ENCODE data around the gene EWSR1. TPM values are rescaled to one million over a fixed set of nuclear protein-coding genes. Genes with fewer than 3 reads are reported as not detected.
"Not testable (repeated sequence)": the region's sequence is repeated elsewhere in the genome, so short reads cannot be mapped to it uniquely, and the experiment has no call there.

Gene EWSR1, protein sequence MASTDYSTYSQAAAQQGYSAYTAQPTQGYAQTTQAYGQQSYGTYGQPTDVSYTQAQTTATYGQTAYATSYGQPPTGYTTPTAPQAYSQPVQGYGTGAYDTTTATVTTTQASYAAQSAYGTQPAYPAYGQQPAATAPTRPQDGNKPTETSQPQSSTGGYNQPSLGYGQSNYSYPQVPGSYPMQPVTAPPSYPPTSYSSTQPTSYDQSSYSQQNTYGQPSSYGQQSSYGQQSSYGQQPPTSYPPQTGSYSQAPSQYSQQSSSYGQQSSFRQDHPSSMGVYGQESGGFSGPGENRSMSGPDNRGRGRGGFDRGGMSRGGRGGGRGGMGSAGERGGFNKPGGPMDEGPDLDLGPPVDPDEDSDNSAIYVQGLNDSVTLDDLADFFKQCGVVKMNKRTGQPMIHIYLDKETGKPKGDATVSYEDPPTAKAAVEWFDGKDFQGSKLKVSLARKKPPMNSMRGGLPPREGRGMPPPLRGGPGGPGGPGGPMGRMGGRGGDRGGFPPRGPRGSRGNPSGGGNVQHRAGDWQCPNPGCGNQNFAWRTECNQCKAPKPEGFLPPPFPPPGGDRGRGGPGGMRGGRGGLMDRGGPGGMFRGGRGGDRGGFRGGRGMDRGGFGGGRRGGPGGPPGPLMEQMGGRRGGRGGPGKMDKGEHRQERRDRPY
- 139 and 148 TPM in 2 replicates for total RNA-seq

DNA sequence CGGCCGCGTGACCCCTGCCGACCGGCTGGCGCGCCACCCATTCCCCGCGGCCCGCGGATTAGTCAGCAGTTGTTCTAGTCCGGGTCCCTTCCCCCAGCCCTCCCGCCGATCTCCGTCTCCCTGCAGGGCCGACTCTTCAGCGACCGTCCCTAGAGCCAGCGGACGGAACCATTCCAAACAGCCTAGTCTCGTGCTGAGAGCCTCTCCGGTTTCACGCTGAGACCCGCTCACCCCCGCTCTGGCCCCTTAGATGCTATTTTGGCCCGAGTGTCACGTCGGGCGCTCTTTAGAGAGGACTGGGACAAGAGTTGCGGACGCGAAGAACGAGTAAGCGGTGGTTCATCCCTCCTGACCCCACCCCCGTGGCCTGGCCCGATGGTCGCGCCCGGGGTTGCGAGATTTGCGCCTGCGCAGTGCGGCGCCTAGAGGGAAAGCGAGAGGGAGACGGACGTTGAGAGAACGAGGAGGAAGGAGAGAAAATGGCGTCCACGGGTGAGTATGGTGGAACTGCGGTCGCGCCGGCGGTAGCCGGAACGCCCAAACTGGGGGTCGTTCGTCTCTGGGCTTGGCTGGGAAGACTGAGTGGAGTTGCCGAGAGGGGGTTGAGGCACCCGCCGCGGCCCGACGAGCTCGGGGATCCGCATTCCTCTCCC lies at the start of gene EWSR1, which contains the start of gene RHBDD3:
Gene EWSR1 (plus strand): TSS at position 411 of the 653 bp plus-strand sequence. CDS start 69 bp downstream, at position 480.
Gene RHBDD3 (minus strand): TSS at position 124 of the 653 bp plus-strand sequence. CDS start 2,355 bp downstream, outside the sequence.
- Histone ChIP-seq H4K20me1 (ENCODE audit: insufficient read depth, low read length) (peaks cover 46% of the 10 kb centered on the region), H3K4me1 (ENCODE audit: insufficient read depth, low read length) (peaks cover 48% of the 10 kb centered on the region), H2AFZ (ENCODE audit: low read length) (peak within 1 kb of the TSS; percentile 99), H3K4me3 (ENCODE audit: insufficient read depth, low read length) (peak within 1 kb of the TSS; percentile 98), H3K27me3 (ENCODE audit: insufficient read depth, low read length) (no peaks in the 10 kb centered on the region), H3K27ac (ENCODE audit: low read depth, low read length) (peak within 1 kb of the TSS; percentile 100), H3K36me3 (ENCODE audit: insufficient read depth, low read length) (peaks cover 42% of the 10 kb centered on the region), H3K79me2 (ENCODE audit: insufficient read depth, low read length) (peaks cover 74% of the 10 kb centered on the region), H3K9me3 (ENCODE audit: low read depth, low read length) (no peaks in the 10 kb centered on the region), H3K4me2 (ENCODE audit: insufficient read depth, low read length) (peak within 1 kb of the TSS; percentile 98)
- TF ChIP-seq, protein P1, sequence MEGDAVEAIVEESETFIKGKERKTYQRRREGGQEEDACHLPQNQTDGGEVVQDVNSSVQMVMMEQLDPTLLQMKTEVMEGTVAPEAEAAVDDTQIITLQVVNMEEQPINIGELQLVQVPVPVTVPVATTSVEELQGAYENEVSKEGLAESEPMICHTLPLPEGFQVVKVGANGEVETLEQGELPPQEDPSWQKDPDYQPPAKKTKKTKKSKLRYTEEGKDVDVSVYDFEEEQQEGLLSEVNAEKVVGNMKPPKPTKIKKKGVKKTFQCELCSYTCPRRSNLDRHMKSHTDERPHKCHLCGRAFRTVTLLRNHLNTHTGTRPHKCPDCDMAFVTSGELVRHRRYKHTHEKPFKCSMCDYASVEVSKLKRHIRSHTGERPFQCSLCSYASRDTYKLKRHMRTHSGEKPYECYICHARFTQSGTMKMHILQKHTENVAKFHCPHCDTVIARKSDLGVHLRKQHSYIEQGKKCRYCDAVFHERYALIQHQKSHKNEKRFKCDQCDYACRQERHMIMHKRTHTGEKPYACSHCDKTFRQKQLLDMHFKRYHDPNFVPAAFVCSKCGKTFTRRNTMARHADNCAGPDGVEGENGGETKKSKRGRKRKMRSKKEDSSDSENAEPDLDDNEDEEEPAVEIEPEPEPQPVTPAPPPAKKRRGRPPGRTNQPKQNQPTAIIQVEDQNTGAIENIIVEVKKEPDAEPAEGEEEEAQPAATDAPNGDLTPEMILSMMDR (IDR thresholded peaks at IDR 0.05; ENCODE audit: extremely low read depth, low read depth, low read length): no peak
- DNase-seq (ENCODE audit: insufficient read length, low spot score, missing footprints): peak; percentile 99

DNA sequence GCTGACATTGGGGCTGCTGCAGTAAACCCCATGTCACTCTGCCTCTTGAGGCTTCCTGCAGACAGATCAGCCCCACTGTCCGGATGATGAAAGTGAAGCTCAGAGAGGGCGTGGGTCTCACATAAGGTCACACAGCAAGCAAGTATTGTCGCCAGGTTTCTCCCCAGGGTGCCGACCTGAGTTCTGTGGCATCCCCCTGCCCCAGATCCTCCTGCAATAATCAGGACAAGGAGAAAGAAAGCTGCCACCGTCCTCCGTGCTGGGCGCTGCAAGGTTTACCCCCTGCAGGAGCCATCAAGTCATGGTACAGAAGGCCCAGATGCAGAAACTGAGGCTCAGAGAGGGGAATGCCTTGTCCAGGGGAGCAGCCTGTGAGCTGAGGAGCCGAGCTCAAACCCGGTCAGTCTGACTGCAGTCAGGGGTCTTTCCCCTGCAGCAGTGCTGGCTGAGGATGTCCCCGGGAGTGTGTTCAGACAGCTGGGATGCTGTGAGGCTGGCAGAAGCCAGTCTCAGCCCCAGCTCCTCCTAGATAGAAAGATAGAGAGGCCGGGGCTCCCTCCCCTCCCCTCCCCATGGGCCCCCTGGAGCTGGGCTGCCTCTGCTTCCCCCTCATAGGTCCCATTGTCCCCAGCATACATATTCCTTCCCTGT lies 49.2 kb upstream of the EWSR1 start:
- Histone ChIP-seq H3K27ac (ENCODE audit: low read depth, low read length) (no peak overlapping the region), H4K20me1 (ENCODE audit: insufficient read depth, low read length) (no peaks in the 10 kb centered on the region), H3K4me2 (ENCODE audit: insufficient read depth, low read length) (no peak overlapping the region), H3K27me3 (ENCODE audit: insufficient read depth, low read length) (peaks cover 13% of the 10 kb centered on the region), H3K79me2 (ENCODE audit: insufficient read depth, low read length) (no peaks in the 10 kb centered on the region), H3K4me3 (ENCODE audit: insufficient read depth, low read length) (no peak overlapping the region), H3K36me3 (ENCODE audit: insufficient read depth, low read length) (no peaks in the 10 kb centered on the region), H2AFZ (ENCODE audit: low read length) (no peak overlapping the region), H3K9me3 (ENCODE audit: low read depth, low read length) (no peaks in the 10 kb centered on the region), H3K4me1 (ENCODE audit: insufficient read depth, low read length) (no peaks in the 10 kb centered on the region)
- TF ChIP-seq, protein P1 (IDR thresholded peaks at IDR 0.05; ENCODE audit: extremely low read depth, low read depth, low read length): no peak
- DNase-seq (ENCODE audit: insufficient read length, low spot score, missing footprints): peak; percentile 61

DNA sequence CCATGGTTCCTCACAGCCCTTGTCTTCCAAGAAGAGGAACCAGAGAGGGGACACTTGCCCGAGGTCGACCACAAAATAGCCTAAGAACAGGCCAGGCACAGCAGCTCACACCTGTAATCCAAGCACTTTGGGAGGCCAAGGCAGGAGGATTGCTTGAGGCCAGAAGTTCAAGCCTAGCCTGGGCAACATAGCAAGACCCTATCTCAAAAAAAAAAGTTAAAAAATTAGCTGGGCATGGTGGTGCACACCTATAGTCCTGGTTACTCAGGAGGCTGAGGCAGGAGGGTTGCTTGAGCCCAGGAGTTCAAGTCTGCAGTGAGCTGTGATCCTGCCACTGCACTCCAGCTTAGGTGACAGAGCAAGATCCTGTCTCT lies 48.7 kb upstream of the EWSR1 start:
- H3K9me3 ChIP-seq (ENCODE audit: low read depth, low read length); H3K27ac ChIP-seq (ENCODE audit: low read depth, low read length); H3K36me3 ChIP-seq (ENCODE audit: insufficient read depth, low read length); DNase-seq (ENCODE audit: insufficient read length, low spot score, missing footprints); H3K4me1 ChIP-seq (ENCODE audit: insufficient read depth, low read length); H3K4me3 ChIP-seq (ENCODE audit: insufficient read depth, low read length); H3K4me2 ChIP-seq (ENCODE audit: insufficient read depth, low read length); H4K20me1 ChIP-seq (ENCODE audit: insufficient read depth, low read length); H2AFZ ChIP-seq (ENCODE audit: low read length); H3K79me2 ChIP-seq (ENCODE audit: insufficient read depth, low read length): not testable (repeated sequence)
- H3K27me3 ChIP-seq (ENCODE audit: insufficient read depth, low read length): peaks cover 18% of the 10 kb centered on the region

DNA sequence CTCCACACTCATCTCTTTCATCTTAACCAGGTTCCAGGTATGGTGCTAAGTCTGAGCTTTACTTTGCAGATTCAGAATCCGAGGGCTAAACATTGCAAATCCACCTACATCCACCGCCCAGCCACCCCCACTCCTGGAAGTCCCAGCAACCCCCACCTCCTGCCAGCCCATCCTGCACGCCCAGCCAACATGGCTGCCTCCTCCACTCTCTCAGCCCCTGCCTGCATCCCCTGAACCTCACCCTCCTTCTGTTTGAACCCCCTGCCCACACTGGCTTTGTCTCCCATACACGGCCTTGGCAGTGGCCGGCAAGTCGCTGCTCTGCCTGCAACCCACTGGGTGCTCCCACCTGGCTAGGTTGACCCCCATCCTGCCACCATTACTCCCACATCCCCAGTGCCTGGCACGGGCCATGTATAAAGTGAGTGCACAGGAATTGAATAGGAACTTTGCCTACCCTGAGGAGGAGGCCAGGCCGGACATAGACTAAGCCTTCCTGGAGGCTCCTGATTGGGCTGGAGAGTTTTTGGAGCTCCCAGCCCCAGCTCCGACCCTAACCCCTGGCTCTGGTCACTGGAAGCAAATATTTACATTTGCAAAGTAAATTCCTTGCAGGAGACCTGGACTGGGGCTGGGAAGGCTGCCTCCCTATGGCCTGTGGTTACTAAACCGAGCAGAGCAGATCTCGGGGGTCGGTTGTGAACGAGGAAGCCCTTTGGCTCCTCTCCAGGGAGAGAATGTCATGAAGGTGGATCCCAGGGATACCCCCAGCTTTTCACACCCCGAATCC lies 48.0 kb upstream of the EWSR1 start:
- Histone ChIP-seq H3K4me1 (ENCODE audit: insufficient read depth, low read length) (no peaks in the 10 kb centered on the region), H3K79me2 (ENCODE audit: insufficient read depth, low read length) (no peaks in the 10 kb centered on the region), H3K4me2 (ENCODE audit: insufficient read depth, low read length) (no peak overlapping the region), H3K27ac (ENCODE audit: low read depth, low read length) (no peak overlapping the region), H2AFZ (ENCODE audit: low read length) (no peak overlapping the region), H3K4me3 (ENCODE audit: insufficient read depth, low read length) (no peak overlapping the region), H4K20me1 (ENCODE audit: insufficient read depth, low read length) (no peaks in the 10 kb centered on the region), H3K27me3 (ENCODE audit: insufficient read depth, low read length) (peaks cover 24% of the 10 kb centered on the region), H3K9me3 (ENCODE audit: low read depth, low read length) (no peaks in the 10 kb centered on the region), H3K36me3 (ENCODE audit: insufficient read depth, low read length) (no peaks in the 10 kb centered on the region)
- TF ChIP-seq, protein P1 (IDR thresholded peaks at IDR 0.05; ENCODE audit: extremely low read depth, low read depth, low read length): no peak
- peak; percentile 83 for DNase-seq (ENCODE audit: insufficient read length, low spot score, missing footprints)
